HTR-8/SVneo (cell line): ENCODE data around the gene MYH3.

ENCODE experiments used
- DNase-seq: peaks from one replicate; pipeline ENCODE4 v3.0.0; 2011; ENCODE audit warnings: low spot score, mixed read lengths; ENCODE audit not compliant: insufficient read length
- FAIRE-seq: peaks from 2 replicates; lab custom pipeline; 2011; peaks lifted over from hg19 to GRCh38; lab: Jason Lieb, UNC

MYH3 gene

GRCh38 chr17:10651927-10652326, 5.2 kb downstream of the MYH3 start:
- FAIRE-seq (no peak), DNase-seq (no peak)

- no peak for FAIRE-seq
- no peak for DNase-seq
Observed at GRCh38 chr17:10649602-10650001, 7.5 kb downstream of the MYH3 start.

GRCh38 chr17:10648956-10649355, 8.2 kb downstream of the MYH3 start:
- FAIRE-seq (no peak), DNase-seq (no peak)

- no peak for FAIRE-seq
- no peak for DNase-seq
Observed at GRCh38 chr17:10648381-10648780, 8.7 kb downstream of the MYH3 start.

- FAIRE-seq (no peak), DNase-seq (peak; percentile 61)
Observed at GRCh38 chr17:10646392-10646990, 10.6 kb downstream of the MYH3 start.

GRCh38 chr17:10640475-10640874, 16.6 kb downstream of the MYH3 start:
- FAIRE-seq (no peak), DNase-seq (no peak)

GRCh38 chr17:10638151-10638550, 19.0 kb downstream of the MYH3 start:
- DNase-seq (no peak), FAIRE-seq (no peak)

- no peak for DNase-seq
- FAIRE-seq = no peak
Observed at GRCh38 chr17:10635290-10635689, 21.8 kb downstream of the MYH3 start.

DNA sequence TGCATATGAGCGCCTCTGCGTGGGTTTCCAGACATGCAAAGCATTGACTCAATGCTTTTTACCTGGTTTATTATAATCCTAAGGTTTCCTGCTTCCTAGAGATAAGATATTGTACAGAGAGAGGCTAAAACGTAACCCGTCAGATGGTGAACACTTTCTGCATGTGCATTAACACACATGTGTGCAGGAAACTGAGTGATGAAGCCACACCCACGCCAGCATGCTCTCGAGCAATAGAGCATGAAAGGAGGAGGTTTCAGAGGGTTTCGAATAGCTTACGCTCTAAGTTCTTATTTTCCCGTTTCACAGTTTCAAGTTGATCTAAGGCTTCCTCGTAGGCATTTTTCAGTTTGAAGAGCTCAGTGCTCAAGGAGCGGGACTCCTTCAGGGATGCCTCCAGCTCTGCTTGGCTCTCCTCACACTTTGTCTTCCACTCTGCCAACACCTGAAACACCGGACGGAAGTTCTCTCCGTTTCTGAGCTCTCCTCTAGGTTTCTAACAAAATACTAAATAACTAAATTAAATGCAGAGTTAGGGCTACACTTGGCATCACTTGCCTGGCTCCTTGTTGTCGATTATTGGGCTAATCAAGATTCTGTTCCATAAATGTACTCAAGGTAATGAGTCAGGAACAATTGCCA, 23.2 kb downstream of the MYH3 start:
- FAIRE-seq = no peak
- DNase-seq = no peak

DNA sequence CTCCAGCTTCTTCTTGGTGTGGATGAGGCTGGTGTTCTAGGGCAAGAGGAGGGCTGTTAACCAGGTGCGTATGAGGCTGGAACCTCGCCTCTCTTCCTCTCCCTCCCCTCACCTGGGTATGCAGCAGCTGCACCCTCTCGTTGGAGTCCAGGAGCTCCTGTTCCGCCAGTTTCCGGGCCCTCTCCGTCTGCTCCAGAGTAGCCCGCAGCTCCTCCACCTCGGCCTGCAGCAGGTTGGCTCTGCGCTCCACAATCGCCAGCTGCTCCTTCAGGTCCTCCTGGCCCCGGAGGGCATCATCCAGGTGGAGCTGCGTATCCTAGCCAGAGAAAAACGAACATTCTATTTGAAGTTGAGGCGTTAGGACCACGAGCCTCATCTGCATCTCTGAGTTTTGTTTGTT, 25.4 kb downstream of the MYH3 start:
- DNase-seq (no peak), FAIRE-seq (no peak)

DNA sequence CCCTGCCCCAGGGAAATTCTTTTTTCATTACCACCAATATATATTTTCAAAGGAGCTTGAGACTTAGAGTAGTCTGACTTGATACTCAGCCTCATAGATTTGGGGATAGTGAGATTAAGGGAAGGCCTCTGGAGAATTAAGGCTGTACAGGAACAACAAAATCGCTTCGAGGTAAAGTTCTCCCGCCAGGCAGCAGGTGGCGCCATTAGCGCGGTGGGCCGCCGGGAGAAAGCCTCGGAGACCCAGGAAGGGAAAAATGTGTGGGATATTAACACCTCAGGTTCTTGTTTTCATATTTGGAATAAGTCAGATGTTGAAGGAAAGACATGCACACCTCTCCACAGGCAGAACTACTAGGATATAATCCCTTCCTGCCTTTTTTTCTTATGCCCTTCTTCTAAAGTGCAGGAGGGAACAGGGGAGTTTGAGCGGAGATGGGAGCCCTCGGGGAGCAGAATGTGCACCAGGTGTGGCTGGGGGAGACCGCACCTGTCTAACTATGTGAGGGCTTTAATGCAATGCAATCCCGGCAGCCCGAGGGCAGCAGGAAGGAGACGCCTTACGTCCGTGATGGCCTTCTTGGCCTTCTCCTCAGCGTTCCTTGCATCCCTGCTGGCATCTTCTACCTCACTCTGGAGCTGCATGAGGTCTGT, 25.9 kb downstream of the MYH3 start:
- FAIRE-seq (no peak), DNase-seq (peak; percentile 37)

DNA sequence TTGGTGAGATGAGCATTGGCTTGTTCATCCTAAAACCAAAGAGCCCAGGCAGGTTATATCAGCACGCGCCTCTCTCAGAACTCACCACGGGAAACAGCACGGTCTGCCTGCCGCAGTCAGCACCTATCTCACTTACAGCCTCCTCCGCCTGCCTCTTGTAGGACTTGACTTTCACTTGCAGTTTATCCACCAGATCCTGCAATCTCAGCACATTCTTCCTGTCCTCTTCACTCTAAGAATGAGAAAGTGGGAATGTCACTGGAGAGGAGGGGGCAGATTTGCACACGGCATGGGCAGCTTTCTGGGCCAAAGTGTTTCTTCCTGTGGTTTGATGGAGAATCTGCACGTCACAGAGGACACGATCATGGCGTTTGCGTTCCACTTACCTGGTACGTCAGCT, 27.4 kb downstream of the MYH3 start:
- no peak for DNase-seq
- no peak for FAIRE-seq

DNA sequence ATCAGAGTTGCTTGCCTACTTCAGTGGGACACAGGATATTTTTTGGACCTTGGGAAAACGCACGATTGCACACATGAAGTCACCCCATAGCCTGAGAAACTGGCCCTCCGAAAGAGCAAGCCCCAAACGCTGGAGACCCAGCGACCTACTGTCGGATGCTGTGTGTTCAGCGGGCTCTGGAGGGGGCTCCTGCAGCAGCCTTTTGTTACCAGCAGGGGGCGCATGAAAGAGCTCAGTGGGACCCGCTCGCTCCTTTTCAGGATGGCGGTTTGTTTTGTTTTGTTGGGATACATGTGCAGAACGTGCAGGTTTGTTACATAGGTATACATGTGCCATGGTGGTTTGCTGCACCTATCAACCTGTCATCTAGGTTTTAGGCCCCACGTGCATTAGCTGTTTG, 28.4 kb downstream of the MYH3 start:
- no peak for FAIRE-seq

DNA sequence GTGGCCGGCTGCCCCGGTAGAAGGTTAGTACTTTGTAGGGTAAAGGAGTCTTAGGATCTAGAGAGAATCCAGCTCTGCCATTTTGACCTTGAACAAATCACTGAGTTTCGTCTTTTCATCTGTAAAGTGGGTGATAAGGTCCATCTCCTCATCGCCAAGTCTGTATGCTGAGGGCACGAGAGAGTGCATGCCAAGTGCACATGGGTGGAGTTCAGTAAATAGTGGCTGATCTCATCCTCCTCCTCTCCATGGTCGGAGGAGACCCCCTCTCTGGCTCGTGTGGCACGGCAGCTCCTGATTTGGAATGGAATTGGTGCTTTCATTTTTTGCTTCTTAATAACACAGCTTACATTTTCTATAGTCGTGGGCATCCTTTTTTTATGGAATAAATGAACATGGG, 30.7 kb downstream of the MYH3 start:
- no peak for DNase-seq
- FAIRE-seq = no peak

More for the DNA sequence above, 28.4 kb downstream of the MYH3 start:
- no peak for DNase-seq

DNA sequence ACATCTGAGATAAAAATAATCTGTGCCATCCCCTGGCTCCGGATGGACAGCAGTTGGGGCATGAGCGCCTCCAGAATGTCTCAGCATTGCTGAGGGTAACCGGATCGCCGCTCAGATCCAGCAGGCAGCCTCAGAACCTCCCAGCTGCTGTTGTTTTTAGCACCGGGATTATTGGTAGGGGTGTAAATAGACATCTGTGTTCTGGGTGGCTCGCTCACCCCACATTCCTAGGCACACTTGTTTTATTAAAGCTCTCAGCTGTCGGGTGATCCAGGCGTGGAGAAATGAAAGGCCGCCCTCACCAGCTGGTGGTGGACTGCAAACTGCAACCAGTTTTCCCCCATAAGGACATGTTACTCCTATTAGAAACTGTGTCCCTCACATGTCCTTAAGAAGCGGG, 32.1 kb downstream of the MYH3 start:
- FAIRE-seq (no peak), DNase-seq (no peak)

- FAIRE-seq (no peak), DNase-seq (no peak)
Observed at GRCh38 chr17:10623737-10624338, 33.3 kb downstream of the MYH3 start.

DNA sequence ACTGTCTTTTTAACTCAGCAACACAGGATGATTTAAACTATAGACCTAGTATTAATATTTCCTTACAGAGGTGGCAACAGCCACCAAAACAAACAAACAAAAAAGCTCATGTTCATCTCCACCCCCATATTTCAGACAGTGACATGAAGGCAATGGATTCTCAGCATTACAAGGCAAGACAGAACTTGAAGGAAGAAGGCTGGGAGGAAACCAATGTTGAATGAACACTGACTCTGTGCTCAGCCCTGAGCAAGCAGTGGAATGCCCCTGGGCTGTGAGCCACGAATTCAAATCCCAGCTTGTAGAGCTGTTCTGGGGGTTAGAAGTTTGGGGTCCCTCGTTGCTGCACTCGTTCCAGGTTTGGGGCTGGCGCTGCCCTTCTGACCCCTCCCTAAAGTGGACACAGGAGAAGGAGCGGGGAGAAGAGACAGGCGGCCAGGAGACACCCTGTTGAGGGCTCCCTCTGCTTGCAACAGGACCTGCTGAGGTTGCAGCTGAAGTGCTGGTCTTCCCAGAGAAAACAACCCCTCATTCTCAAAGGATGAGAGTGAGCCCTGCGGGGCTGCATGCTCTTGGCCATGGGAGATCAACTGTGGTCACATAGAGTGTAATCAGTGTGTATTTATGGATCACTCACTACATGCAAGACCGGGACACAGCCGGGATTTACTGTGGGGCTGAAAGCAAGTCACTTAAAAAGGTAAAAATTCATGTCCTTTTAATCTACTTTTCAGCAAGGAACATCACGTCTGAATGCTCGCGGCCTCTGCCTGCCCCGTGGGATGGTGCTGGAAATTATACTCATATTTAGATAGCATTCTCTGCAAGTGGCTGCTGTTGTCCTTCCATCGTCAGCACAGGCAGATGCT, 34.3 kb downstream of the MYH3 start:
- DNase-seq (no peak), FAIRE-seq (no peak)

- FAIRE-seq = no peak
- DNase-seq = no peak
Observed at GRCh38 chr17:10621397-10621796, 35.7 kb downstream of the MYH3 start.

DNA sequence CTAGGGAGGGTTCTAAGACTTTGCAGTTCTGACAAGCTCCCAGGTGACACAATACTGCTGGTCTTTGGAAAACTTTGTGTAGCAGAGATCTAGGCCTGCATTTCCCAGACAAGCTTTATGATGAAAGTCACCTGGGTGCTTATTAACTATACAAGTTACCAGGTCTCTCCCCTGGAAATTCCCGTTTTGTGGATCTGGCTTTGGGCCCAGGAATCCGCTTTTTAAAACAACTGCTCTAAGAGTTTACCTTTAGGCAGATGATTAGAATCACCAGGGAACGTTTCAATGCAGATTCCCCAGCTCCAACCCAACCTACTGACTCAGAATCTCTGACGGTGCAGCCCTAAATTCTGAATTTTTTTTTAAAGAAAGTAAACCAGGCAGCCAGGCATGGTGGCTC, 36.3 kb downstream of the MYH3 start:
- FAIRE-seq = no peak
- DNase-seq = no peak

- DNase-seq (peak; percentile 75), FAIRE-seq (no peak)
Observed at GRCh38 chr17:10618202-10618635, 38.9 kb downstream of the MYH3 start.
